ENCODE data around the gene UBA7.
"Not testable (repeated sequence)": the region's sequence is repeated elsewhere in the genome, so short reads cannot be mapped to it uniquely, and the experiment has no call there.

The UBA7 gene

GRCh38 chr3:49781415-49782199 is 32.1 kb downstream of the UBA7 start:
- DNase-seq, result no peak

DNA sequence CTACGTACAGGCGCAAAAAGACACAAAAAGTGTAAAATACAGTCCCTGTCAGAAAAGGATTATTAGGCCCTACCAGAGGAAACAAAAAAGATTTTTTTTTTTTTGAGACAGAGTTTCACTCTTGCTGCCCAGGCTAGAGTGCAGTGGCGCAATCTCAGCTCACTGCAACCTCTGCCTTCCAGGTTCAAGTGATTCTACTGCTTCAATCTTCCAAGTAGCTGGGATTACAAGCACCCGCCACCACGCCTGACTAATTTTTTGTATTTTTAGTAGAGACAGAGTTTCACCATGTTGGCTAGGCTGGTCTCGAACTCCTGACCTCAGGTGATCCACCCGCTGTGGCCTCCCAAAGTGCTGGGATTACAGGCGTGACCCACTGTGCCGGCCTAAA is 32.8 kb downstream of the UBA7 start:
- DNase-seq, result not testable (repeated sequence)

- DNase-seq, result no peak
Measured at GRCh38 chr3:49780080-49780974, 33.4 kb downstream of the UBA7 start.

DNA sequence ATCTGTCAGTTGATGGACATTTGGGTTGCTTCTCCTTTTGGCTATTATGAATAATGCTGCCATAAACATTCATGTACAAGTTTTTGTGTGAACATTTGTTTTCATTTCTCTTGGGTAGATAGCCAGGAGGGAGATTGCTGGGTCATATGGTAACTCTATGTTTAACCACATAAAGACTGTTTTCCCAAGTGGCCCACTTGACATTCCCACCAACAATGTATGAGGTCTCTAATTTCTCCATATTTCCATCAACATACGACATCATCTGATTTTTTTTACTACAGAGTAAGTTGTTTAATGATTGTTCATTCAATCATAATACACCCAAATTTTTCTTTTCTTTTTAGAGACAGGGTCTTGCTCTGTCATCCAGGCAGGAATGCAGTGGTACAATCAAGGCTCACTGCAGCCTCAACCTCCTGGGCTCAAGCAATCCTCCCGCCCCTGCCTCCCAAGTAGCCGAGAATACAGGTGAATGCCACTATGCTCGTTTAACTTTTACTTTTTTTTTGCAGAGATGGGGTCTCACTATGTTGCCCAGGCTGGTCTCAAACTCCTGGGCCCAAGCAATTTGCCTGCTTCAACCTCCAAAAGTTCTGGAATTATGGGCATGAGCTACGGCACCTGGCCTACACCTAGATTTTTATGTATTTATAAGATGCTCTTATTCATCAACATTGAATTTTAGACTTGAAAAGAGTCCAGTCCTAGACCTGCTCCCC is 34.2 kb downstream of the UBA7 start:
- no peak for DNase-seq

- DNase-seq, result not testable (repeated sequence)
Measured at GRCh38 chr3:49776101-49776500, 37.7 kb downstream of the UBA7 start.

- DNase-seq, result no peak
Measured at GRCh38 chr3:49775538-49775937, 38.2 kb downstream of the UBA7 start.

DNA sequence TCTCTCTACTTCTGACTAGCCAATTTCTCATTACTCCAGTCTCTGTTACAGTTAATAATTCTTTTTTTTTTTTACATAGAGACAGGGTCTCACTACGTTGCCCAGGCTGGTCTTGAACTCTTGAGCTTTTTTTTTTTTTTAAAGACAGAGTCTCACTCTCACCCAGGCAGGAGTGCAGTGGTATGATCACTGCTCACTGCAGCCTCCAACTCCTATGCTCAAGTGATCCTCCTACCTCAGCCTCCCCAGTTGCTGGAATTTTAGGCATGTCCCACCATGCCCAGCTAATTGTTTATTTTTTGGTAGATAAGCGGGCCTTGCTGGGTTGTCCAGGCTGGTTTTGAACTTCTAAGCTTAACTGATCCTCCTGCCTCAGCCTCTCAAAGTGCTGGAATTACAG is 41.0 kb downstream of the UBA7 start:
- DNase-seq, result no peak

GRCh38 chr3:49771340-49771938 is 42.3 kb downstream of the UBA7 start:
- no peak for DNase-seq

- DNase-seq, result no peak
Measured at GRCh38 chr3:49769926-49770325, 43.8 kb downstream of the UBA7 start.

GRCh38 chr3:49769286-49769915 is 44.4 kb downstream of the UBA7 start:
- DNase-seq, result no peak

GRCh38 chr3:49763981-49764380 is 49.8 kb downstream of the UBA7 start:
- DNase-seq, result no peak

- no peak for DNase-seq
Measured at GRCh38 chr3:49761661-49762060, 52.1 kb downstream of the UBA7 start.

- DNase-seq, result no peak
Measured at GRCh38 chr3:49759226-49759625, 54.5 kb downstream of the UBA7 start.

- no peak for DNase-seq
Measured at GRCh38 chr3:49757197-49757596, 56.6 kb downstream of the UBA7 start.

- DNase-seq, result no peak
Measured at GRCh38 chr3:49756036-49756435, 57.7 kb downstream of the UBA7 start.
